HG03342 (cell line): ENCODE measurements around the gene GPR137B.

Experiments used
- ATAC-seq: cut with Tn5 transposase; IDR thresholded peaks from one replicate; pipeline ENCODE4 v1.9.1; 2021; ENCODE audit warnings: mild to moderate bottlenecking, moderate library complexity; ENCODE audit not compliant: unreplicated experiment

The GPR137B gene

DNA sequence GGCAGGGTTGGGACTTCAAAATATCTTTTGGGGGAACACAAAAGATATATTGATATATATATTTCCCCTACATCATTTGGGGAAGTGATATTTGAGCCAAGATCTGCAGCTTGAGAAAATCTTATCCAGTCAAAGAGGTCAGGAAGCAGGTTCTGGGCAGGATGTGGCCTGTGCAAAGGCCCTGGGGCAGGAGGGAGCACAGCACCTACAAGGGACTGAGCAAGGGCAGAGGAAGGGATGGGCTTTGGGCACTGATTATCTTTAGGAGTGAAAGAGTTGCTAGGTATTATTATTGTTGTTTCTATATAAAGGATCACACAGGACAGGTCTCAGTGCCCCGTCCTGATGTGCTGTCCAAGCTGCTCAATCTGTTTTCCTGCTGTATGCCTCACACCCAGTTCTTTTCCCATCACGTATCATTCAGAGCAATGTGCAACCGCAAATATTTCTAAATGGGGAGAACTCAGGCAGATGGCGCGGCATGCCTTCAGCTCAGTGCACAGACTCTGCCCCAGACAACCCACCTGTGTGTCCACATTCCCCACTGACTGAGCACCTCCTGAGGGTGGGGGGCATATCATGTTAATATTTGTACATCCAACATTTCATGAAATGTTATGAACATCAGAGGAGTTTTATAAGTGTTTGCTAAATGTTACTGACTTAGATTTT lies 28.1 kb upstream of the GPR137B start:
- no peak for ATAC-seq

DNA sequence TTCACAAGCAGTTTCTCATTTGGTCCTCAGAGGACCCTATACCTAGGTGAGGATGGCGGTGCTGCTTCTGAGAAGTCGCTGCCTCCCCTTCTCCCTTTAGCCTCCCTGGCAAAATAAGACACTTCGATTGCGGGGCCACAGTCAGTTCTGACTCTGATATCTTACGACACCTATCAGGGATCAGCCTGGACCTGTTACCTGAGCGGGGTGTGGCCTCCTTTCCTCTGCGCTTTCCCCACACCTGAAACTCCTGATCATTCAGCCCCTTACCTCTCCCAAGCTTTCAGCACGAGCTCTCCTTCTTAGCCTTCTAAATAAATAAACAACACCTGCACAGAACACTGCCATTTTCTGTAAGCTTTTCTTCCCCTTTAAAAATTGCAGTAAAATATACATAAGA lies 24.6 kb upstream of the GPR137B start:
- ATAC-seq = no peak

GRCh38 chr1:236119943-236120484 lies 22.3 kb upstream of the GPR137B start:
- no peak for ATAC-seq

DNA sequence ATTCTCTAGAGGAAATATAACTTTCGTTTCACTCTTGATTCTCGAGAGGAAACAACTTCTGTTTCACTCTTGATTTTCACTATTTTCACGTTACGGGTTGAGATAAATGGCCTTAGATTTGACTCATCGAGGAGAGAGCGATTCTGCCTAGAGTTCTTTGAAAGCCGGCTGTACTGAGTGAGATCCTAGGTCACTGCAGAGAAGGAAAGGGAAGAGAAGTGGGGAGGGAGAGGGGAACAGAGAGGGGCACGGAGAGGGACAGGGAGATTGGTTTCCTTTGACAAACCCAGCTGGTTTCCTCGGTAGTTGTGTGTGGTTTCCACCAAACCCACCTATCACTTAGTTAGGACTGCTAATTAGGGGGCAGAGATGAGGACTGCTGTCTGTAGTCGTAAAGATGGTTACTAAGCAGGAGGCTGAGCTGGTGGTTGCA lies 21.6 kb upstream of the GPR137B start:
- peak; percentile 37 for ATAC-seq

DNA sequence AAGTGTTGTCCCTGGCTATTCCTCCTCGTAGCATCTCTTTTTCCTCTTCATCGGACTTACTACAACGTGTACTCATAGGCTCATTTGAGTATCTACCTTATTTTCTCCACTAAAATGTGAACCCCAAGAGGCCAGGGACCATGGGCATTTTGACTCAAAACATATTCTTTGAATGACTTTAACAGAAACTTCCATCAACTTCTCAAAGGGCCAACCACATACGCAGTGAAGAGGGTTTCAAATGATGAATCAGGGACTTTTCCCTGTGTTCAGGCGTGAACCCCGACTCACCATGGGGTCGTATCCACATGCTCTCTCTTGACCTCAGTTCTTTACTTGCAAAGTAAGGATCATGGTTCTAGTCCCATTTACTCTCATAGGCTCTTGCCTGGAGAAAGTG lies 20.2 kb upstream of the GPR137B start:
- ATAC-seq = peak; percentile 47

DNA sequence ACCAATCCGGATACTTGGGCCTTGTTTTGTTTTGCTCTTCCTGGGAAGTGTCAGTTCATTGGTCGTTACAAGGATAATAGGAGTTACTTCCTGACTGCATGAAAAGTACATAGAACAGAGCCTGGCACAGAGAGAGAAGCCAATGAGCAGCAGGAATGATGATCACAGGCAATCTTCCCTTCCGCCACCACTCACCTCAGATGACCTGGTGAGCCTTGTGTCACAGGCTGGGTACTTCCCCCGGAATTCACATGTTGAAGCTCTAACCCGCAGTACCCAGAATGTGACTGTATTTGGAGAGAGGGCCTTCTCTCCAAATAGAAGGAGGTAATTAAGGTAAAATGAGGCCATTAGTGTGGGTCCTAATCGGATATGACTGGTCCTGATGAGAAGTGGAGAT lies 18.8 kb upstream of the GPR137B start:
- ATAC-seq = no peak

DNA sequence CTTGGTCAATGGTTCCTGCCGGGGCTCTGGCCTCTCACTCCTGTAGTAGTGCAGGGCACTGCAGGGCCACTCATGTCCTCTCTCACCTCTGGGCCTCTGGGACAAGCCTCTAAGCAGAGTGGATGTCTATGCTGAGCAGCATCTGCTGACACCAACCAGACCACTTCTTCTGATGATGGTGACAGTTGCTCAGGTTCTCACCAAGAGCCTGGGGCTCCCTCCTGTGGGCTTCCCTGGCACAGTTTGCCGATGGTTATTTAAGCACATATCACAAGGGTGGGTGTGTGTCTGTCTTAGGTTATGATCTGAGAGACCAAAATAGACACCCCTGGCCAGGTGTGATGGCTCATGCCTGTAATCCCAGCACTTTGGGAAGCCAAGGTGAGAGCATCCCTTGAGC lies 17.4 kb upstream of the GPR137B start:
- peak; percentile 34 for ATAC-seq

- ATAC-seq = no peak
Observed at GRCh38 chr1:236127045-236127444, 15.3 kb upstream of the GPR137B start.

GRCh38 chr1:236128646-236129178 lies 13.6 kb upstream of the GPR137B start:
- no peak for ATAC-seq

GRCh38 chr1:236129306-236129705 lies 13.0 kb upstream of the GPR137B start:
- ATAC-seq = no peak

DNA sequence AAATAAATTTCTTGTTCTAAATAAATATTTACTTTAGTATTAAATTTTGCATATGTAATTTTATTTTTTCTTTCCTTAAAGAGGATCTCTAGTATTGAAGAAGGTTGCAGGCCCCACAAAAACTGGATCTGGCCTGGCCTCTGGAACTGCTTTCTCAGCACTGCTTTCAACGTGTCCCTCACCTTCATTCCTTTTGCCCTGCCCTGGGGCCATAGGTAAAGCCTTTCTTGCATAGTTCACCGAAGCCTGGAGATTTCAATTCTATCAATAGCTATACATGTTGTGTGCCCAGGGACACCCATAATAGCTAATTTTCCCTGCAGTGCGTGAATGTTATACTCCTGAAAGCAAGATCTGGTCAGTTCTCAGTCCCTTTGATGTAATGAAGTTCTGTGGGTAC lies 12.0 kb upstream of the GPR137B start:
- no peak for ATAC-seq

DNA sequence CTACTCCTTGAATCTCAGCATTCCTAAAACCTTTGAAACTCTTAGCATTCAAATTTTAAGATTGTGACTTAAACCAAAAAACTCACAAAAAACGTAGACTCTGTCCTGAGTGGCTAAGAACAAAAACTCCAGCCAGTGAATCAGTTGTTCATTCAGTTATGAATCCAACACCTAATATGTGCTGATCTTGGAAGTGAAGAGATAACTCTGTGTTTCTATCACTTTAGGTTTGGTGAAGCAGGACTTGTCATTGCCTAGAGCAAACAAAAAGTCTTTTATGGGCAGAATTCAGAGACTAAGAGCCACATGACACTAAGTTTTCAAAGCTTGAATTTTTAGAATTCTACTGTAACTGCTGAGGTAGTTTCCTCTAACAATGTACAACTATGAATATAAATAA lies 10.4 kb upstream of the GPR137B start:
- ATAC-seq = no peak

DNA sequence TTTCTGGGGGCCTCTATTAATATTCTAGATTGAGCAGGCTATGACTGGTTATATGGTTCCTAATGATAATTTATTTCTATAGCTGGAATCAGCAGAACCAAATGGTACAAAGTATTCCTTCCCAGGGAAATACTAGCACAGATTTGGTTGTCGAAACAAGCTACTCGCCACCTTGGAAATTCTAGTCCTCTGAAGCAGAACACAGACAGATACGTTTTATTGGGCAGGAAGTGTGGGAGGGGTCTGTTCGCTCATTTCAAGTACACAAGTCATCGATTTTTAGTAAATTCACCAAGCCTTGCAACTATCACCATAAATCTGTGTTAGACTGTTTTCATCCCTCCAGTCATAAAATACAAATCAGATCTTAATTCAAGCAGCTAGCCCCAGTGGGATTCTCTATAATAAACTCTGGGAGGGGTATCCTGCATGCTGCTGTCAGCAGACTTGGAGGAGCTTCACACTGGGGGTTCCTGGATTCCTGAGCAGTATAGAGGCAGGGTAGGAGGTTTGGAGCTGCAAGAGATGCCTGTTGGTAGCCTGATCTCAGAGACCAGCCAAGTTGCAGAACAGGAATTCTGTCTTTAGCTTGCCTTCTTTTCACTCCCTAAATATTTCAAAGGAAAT lies 9.8 kb upstream of the GPR137B start:
- no peak for ATAC-seq

DNA sequence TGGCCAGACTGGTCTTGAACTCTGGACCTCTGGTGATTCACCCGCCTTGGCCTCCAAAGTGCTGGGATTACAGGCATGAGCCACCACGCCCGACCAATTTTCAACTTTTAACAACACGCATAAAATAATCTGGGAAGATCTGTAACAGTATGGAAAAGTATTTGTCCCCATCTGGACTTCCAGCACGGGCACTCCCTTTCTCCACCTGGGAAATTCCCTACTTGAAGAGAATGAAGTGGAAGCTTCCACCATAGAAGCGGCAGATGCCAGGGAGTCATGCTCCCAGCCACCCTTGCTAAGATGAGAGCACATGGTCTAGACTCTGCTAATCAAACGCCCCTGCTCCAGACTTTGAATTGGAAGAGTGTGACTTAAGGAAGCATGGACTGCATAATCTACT lies 9.0 kb upstream of the GPR137B start:
- no peak for ATAC-seq

DNA sequence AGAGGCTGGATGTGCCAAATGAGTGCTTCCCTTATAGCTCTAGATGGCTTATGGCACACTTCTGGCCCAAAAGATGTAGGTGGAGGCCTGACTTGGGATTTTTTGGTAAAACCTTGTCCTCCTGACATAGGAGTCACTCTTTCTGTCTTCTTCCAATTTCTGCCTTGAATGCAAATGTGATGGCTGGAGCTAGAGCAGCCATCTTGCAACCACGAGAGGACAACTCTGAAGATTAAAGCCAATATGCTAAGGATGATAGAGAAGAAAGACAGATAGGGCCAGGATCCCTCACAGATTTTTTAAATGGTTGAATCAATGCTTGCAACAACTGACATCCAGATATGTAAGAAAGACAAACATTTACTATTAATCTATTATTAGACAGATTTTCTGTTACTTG lies 8.5 kb upstream of the GPR137B start:
- no peak for ATAC-seq

DNA sequence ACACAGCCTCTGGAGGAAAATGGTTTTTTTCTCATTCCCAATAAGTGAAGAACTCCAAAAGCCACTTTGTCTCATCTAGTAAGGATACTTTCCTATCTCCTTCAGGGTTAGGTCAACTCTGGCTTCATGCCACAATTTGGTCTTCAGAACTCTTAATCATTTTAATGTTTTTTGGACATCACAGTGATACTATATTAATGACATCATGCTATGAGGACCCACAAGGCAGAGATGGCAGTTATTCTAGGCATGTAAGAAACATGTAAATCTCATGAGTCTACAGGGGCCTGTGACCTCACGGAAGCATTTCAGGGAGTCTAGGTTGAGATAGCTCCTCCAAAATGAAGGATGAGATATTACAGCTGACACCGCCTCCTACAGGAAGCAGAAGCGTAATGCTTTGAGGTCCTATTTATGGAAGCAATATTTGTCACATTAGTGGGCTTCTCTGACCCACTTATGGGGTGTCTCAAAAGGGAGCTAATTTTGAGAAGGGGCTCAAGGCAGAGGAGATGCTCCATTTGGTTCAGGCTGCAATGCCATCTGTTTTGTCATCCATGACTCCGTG lies 5.0 kb upstream of the GPR137B start:
- ATAC-seq = no peak

- ATAC-seq = no peak
Observed at GRCh38 chr1:236139495-236139894, 2.8 kb upstream of the GPR137B start.

GRCh38 chr1:236140705-236141446 lies 1.5 kb upstream of the GPR137B start:
- no peak for ATAC-seq

- no peak for ATAC-seq
Observed at GRCh38 chr1:236141447-236142252, 689 bp upstream of the GPR137B start.
